Measurements from ENCODE around the gene HCN1.
A peak's percentile ranks its signal among the peaks of the same experiment; 100 is the strongest.

GRCh38 chr5:45639040-45639439, 57.1 kb downstream of the HCN1 start:
- TF ChIP-seq CTCF (IDR thresholded peaks at IDR 0.05) (peak in 6 of 7 experiments; percentile 24 to 54 (median 41)), POLR2A (IDR thresholded peaks at IDR 0.05) (no peak)
